ENCODE measurements around the gene PRR5.

The PRR5 gene

DNA sequence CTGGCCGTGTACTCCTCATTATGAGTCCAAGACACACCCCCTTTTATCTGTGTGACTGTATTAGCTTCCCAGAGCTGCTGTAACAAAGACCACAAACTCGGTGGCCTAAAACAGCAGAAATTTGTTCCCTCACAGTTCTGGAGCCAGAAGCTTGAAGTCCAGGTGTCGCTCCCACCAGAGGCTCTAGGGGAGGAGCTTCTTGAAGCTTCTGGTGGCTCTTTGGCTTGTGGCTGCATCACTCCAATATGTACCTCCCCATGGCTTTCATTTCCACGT, 3.0 kb downstream of the PRR5 start:
- TF ChIP-seq, protein P1, sequence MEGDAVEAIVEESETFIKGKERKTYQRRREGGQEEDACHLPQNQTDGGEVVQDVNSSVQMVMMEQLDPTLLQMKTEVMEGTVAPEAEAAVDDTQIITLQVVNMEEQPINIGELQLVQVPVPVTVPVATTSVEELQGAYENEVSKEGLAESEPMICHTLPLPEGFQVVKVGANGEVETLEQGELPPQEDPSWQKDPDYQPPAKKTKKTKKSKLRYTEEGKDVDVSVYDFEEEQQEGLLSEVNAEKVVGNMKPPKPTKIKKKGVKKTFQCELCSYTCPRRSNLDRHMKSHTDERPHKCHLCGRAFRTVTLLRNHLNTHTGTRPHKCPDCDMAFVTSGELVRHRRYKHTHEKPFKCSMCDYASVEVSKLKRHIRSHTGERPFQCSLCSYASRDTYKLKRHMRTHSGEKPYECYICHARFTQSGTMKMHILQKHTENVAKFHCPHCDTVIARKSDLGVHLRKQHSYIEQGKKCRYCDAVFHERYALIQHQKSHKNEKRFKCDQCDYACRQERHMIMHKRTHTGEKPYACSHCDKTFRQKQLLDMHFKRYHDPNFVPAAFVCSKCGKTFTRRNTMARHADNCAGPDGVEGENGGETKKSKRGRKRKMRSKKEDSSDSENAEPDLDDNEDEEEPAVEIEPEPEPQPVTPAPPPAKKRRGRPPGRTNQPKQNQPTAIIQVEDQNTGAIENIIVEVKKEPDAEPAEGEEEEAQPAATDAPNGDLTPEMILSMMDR (IDR thresholded peaks at IDR 0.05; ENCODE audit: extremely low read depth, missing control alignments), result no peak
- no peak for DNase-seq (ENCODE audit: low spot score)

DNA sequence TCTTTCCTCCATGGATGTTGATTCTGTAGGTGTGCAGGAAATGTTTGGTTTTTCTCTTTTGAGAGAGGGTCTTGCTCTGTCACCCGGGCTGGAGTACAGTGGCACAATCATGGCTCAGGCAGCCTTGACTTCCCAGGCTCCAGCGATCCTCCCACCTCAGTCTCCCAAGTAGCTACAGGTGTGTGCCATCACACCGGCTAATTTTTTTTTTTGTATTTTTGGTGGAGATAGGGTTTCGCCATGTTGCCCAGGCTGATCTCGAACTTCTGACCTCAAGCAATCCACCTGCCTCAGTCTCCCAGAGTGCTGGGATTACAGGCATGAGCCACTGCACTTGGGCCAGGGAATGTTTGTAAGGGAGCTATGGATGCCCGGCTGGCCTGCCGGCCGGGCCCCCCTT, 4.5 kb downstream of the PRR5 start:
- DNase-seq (ENCODE audit: low spot score), result no peak
- TF ChIP-seq, protein P1 (IDR thresholded peaks at IDR 0.05; ENCODE audit: extremely low read depth, missing control alignments), result no peak

DNA sequence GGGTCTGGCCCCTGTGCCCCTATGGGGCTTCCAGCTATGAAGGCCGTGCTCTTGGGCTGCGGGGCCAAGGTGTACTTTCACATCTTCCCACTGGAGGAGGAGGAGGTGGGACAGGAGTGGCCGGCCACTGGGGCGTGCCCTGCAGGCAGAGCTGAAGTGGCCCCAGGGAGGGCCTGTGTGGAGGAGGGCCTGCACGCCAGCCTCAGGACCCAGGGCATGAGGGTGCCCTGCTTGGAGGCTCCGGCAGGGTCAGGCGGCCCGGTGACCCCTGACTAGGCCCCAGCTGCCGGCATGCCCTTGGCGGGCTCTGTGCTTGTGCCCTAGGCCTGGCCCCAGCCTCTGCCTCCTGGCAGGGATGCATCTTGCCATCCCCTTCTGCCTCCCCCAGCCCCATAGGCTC, 5.2 kb downstream of the PRR5 start:
- no peak for DNase-seq (ENCODE audit: low spot score)
- TF ChIP-seq, protein P1 (IDR thresholded peaks at IDR 0.05; ENCODE audit: extremely low read depth, missing control alignments), result no peak

DNA sequence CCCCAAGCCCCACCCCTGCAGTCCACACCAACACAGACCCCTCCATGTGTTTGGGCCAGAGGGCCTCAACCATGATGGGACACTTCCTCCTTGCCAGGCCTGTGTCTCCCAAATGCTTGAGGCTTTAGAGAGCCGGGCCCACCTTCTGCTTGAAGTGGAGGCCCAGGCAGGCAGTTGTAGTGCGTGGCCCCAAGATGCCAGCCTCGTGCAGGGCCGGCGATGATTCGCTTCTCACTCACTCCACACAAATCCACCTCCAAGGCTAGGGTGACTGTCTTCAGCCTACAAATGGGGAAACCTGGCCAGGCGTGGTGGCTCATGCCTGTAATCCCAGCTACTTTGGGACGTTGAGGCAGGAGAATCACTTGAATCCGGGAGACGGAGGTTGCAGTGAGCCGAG, 5.7 kb downstream of the PRR5 start:
- no peak for DNase-seq (ENCODE audit: low spot score)
- TF ChIP-seq, protein P1 (IDR thresholded peaks at IDR 0.05; ENCODE audit: extremely low read depth, missing control alignments), result no peak

DNA sequence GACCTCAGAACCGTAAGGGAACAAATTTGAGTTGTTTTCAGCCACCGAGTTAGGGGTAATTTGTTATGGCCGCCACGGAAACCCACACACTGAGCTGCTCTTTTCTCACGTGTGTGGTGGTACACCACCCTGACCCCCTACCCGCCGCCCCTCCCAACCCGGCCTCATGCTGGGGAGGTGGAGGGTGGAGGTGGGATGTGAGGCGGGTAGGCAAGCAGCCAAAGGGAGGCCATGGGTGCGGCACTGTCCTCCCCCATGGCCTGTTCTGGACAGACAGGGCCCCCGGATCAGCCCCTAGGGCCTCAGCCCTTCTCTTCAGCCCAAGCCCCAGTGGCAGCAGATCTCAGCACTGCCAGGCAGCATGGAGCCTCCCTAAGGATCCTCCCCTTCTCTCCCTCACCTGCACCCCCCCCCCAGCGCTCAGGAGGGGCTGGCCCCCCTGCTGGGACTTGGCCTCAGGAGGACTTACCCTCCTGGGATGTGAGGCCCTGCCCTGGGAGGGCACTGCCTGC, 7.9 kb downstream of the PRR5 start:
- TF ChIP-seq, protein P1 (IDR thresholded peaks at IDR 0.05; ENCODE audit: extremely low read depth, missing control alignments), result no peak
- no peak for DNase-seq (ENCODE audit: low spot score)

DNA sequence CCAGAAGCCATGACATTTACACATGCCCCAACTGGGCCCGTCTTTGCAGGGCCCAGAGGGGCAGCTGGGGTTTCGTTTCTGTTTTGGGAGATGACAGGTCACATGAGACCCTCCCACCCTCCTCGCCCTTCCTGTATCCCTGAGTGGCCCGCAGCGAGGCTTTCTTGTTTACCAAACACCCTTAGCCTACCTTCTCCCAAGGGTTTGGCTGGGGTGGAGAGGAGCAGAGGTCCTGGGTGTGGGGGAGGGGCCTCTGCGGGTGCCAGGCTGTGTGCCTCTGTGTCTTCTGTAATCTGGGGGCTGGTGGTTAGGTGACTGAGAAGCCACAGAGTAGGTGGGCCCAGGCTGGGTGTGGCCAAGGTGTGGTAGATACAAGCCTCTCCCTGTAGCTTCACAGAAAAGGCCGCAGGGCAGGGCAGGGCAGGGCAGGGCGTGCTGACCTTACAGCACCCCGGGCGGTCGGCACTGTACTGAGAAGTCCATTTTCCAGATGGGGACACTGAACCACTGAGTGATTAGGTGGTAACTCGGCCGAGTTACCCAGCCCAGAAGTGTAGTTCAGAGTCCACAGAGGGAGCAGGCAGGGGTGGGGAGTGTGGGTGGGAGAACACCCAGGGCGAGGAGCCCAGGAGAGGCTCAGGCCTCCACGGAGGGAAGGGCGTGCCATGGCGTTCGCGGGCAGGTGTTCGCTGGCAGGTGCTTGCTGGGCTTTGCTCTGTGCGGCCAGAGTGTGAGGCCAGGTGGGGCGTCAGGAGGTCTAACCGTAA, 8.7 kb downstream of the PRR5 start:
- TF ChIP-seq, protein P1 (IDR thresholded peaks at IDR 0.05; ENCODE audit: extremely low read depth, missing control alignments), result no peak
- peak; percentile 56 for DNase-seq (ENCODE audit: low spot score)

DNA sequence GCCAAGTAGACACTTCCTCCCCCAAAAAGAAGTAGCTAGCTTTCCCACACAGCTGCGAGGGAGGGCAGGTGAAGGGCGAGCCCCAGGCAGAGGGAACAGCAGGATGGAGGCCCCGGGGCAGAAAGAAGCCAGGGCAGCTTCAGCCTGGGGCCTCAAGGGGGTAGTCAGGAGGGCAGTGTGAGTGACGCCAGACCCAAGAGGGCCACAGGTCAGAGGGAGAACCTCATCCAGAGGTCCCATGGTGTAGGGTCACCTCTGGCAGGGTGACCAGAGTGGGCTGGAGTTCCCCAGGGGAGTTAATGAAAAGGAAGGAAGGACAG, 9.2 kb downstream of the PRR5 start:
- no peak for DNase-seq (ENCODE audit: low spot score)
- TF ChIP-seq, protein P1 (IDR thresholded peaks at IDR 0.05; ENCODE audit: extremely low read depth, missing control alignments), result no peak

Data from GM20000 (cell line).